A673 (cell line): ENCODE measurements around the gene MED27. TPM values are rescaled to one million over a fixed set of nuclear protein-coding genes. Genes with fewer than 3 reads are reported as not detected.

Experiments used
- BruUV-seq: library from RNA; stranded (reverse); fragments of 400-500 nt; replicated peaks from 2 replicates; lab custom pipeline; 2021; lab: Mats Ljungman, UMichigan
- CTCF ChIA-PET: fragments of 300-600 bp; sonication (Branson Sonifier 250); formaldehyde crosslinking; loops from one replicate; lab custom pipeline; 2022; ENCODE audit warnings: antibody characterized with exemption; lab: Charles Lee
- POLR2A ChIA-PET: fragments of 300-600 bp; sonication (Branson Sonifier 250); formaldehyde crosslinking; loops from one replicate; lab custom pipeline; 2022; ENCODE audit warnings: antibody characterized with exemption; ENCODE audit not compliant: low non-redundant PET; lab: Charles Lee
- DNase-seq: peaks from one replicate; pipeline ENCODE4 v3.0.0-alpha.2; 2015; ENCODE audit warnings: low spot score
- H3K27ac ChIP-seq: fragments of 200-600 bp; sonication (generic); 2 replicates; pipeline ENCODE4 v1.5.1; 2016; ENCODE audit warnings: mixed run types, low read depth, mild to moderate bottlenecking, mixed read lengths, antibody characterized with exemption, low read length; ENCODE audit not compliant: poor library complexity, severe bottlenecking
- H3K27me3 ChIP-seq: fragments of 200-600 bp; sonication (generic); replicated peaks from 2 replicates; pipeline ENCODE4 v1.6.1; 2017; ENCODE audit warnings: mixed run types, low read depth, mild to moderate bottlenecking, mixed read lengths, antibody characterized with exemption, low read length; ENCODE audit not compliant: insufficient read depth, poor library complexity
- H3K36me3 ChIP-seq: fragments of 200-600 bp; sonication (generic); 2 replicates; pipeline ENCODE4 v1.6.1; 2016; ENCODE audit warnings: mixed run types, mild to moderate bottlenecking, mixed read lengths, antibody characterized with exemption, low read length; ENCODE audit not compliant: insufficient read depth, poor library complexity, severe bottlenecking
- H3K4me1 ChIP-seq: fragments of 200-600 bp; sonication (generic); 2 replicates; pipeline ENCODE4 v1.6.1; 2017; ENCODE audit warnings: mixed run types, mild to moderate bottlenecking, mixed read lengths, antibody characterized with exemption, low read length; ENCODE audit not compliant: insufficient read depth, poor library complexity, severe bottlenecking
- H3K4me3 ChIP-seq: fragments of 200-600 bp; sonication (generic); 2 replicates; pipeline ENCODE4 v1.5.1; 2016; ENCODE audit warnings: low read depth, mixed run types, mild to moderate bottlenecking, mixed read lengths, low read length; ENCODE audit not compliant: poor library complexity, severe bottlenecking
- H3K9me3 ChIP-seq: fragments of 200-600 bp; sonication (generic); 2 replicates; pipeline ENCODE4 v1.6.1; 2016; ENCODE audit warnings: mixed run types, low read depth, mild to moderate bottlenecking, mixed read lengths, antibody characterized with exemption, low read length; ENCODE audit not compliant: poor library complexity, severe bottlenecking
- CTCF ChIP-seq: fragments of 300-800, 200-600 bp; sonication (generic); conservative IDR thresholded peaks from 2 replicates; pipeline ENCODE4 v1.5.1; 2017; ENCODE audit warnings: low read depth, mild to moderate bottlenecking, antibody characterized with exemption, low read length, moderate library complexity, mixed read lengths
- EZH2 ChIP-seq: fragments of 200-600 bp; sonication (generic); IDR thresholded peaks from 2 replicates; pipeline ENCODE4 v1.6.1; 2017; ENCODE audit warnings: borderline replicate concordance, low read depth, mild to moderate bottlenecking, mixed read lengths, antibody characterized with exemption, low read length; ENCODE audit not compliant: poor library complexity, severe bottlenecking
- intact Hi-C: fragments of 100-400 bp; cut with micrococcal nuclease; formaldehyde crosslinking; loops from one replicate; pipeline ENCODE4 v1.10.0; 2022; ENCODE audit not compliant: unreplicated experiment
- total RNA-seq: library from RNA; stranded (reverse); gene quantifications from 2 replicates; pipeline ENCODE4 v1.2.3, GENCODE V29; 2021

MED27 gene
- total RNA-seq, 1 experiment from 2014 or later, result 45.4 TPM

- Histone ChIP-seq H3K27me3 (no peaks in the 10 kb centered on the region), H3K9me3 (no peaks in the 10 kb centered on the region), H3K27ac (no peak overlapping the region), H3K4me1 (no peaks in the 10 kb centered on the region), H3K36me3 (no peaks in the 10 kb centered on the region), H3K4me3 (no peak overlapping the region)
- TF ChIP-seq CTCF, result no peak
- no peak for TF ChIP-seq EZH2
- ChIA-PET POLR2A (no interaction called here), CTCF (no interaction called here)
- BruUV-seq, result no TSS peak
- DNase-seq, result no peak
- intact Hi-C loops, result no loop called here
Observed at GRCh38 chr9:131865446-131866195, 214.0 kb downstream of the MED27 start.

DNA sequence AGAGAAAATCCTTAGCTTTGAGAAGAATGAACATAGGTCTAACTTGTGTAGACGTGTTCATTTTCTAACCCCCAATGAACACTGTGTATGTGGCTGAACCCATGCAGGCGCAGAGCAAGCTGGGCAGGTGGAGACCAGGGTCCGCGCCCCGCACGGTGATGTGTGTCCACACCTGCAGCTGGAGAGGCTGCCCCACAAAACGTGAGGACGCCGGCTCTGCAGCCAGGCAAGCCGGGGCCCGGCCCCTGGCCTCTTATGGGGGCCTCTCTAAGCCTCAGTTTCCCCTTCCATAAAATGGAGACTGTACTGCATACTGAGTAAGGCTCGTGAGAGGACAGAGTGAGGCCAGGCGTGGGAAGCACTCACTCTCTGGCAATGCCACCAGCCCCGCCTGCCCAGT is 215.1 kb downstream of the MED27 start:
- CTCF ChIA-PET, result no interaction called here
- DNase-seq, result no peak
- no peaks in the 10 kb centered on the region for H3K4me1 ChIP-seq
- H3K4me3 ChIP-seq, result no peak overlapping the region
- BruUV-seq, result no TSS peak
- no peaks in the 10 kb centered on the region for H3K9me3 ChIP-seq
- no peaks in the 10 kb centered on the region for H3K27me3 ChIP-seq
- H3K36me3 ChIP-seq, result no peaks in the 10 kb centered on the region
- intact Hi-C loops, result no loop called here
- H3K27ac ChIP-seq, result no peak overlapping the region
- no peak for TF ChIP-seq CTCF
- TF ChIP-seq EZH2, result no peak
- POLR2A ChIA-PET, result no interaction called here

DNA sequence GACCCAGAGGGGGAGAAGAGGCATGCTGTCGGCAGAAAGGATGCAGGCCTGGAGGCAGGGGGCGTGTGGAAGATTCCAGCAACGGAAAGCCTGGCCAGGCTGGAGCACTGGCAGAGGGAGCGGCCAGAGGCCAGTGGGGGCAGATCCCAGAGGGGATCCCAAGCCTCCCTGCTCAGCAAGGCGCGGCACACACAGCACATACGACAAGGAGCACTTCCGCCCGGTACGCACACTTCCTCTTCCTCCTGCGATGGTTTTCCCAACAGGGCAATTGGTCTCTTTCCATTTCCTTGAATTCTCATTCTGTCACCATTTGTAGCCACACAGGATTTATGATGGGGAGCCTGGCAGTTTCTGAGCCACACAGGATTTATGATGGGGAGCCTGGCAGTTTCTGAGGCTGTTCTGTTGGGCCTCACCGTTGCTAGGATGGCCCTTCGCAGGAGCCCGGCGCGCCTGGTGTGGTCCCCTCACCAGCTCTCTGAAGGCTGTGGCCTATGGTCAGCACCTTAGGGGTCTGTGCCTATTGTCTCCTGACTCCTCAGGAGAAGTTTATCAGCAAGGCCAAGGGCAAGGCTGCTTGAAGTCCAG is 216.3 kb downstream of the MED27 start:
- intact Hi-C loops, result no loop called here
- H3K36me3 ChIP-seq, result no peaks in the 10 kb centered on the region
- H3K4me1 ChIP-seq, result no peaks in the 10 kb centered on the region
- no peaks in the 10 kb centered on the region for H3K9me3 ChIP-seq
- TF ChIP-seq EZH2, result no peak
- no peak for TF ChIP-seq CTCF
- DNase-seq, result no peak
- no peak overlapping the region for H3K4me3 ChIP-seq
- ChIA-PET POLR2A (no interaction called here), CTCF (no interaction called here)
- no peak overlapping the region for H3K27ac ChIP-seq
- no peaks in the 10 kb centered on the region for H3K27me3 ChIP-seq
- BruUV-seq, result no TSS peak
